ENCODE measurements around the gene EMX2.

EMX2 gene

DNA sequence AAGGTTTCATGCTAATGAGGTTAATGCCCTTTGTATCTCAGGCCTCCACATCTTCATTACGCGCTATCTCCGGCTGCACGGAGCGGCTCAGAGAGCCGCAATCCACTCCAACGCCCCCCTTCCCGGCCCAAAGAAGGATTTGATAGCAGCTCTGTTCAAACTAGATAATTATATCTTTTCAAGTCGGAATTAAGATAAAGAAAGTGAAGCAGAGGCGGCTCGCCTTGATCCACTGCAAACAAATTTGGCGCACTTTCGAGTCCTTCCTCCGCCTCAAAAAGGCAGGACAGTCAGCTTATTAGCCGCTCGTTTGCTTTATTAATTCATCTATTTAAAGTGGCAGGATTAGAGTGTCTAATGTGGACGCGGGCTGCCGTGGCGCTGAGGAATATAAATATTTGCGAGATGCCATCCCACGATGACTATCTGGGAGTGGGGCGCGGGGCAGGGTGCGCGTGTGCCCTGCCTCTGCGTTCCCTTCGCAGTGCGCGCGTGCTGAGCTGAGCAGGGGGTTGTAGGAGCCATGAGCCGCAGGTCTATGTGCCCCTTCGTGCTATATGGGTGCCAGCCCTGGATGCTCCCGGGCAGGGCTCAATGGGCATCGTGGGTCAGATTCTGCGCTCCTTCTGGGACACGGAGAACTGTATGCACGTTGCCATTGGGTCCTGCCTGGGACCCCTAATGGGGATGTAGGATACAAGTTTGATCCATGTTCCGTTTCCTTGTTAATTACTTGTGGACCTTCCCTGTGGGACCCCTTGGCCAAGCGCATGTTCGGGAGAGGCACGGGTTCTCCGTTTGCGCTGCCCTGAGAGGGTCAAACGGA lies 9.0 kb downstream of the EMX2 start:
- ChIA-PET POLR2A (no interaction called here), CTCF (interaction anchor here (0.6 kb wide), 1 partner anchor 14 kb away, joined by 4 read pairs; no protein-coding TSS in a partner anchor)
- DNase-seq (ENCODE audit: extremely low spot score), result no peak
- TF ChIP-seq SUZ12 (IDR thresholded peaks at IDR 0.05) (no peak), FOXM1 (IDR thresholded peaks at IDR 0.05; ENCODE audit: borderline replicate concordance) (no peak), FOXK2 (IDR thresholded peaks at IDR 0.05) (no peak), ARNT (IDR thresholded peaks at IDR 0.05) (no peak), CTBP1 (IDR thresholded peaks at IDR 0.05; ENCODE audit: borderline replicate concordance) (no peak), ELF4 (IDR thresholded peaks at IDR 0.05) (no peak), NFRKB (IDR thresholded peaks at IDR 0.05) (no peak), FOXA1 (IDR thresholded peaks at IDR 0.05) (no peak), SP1 (IDR thresholded peaks at IDR 0.05) (no peak)
- TF ChIP-seq, protein P1, sequence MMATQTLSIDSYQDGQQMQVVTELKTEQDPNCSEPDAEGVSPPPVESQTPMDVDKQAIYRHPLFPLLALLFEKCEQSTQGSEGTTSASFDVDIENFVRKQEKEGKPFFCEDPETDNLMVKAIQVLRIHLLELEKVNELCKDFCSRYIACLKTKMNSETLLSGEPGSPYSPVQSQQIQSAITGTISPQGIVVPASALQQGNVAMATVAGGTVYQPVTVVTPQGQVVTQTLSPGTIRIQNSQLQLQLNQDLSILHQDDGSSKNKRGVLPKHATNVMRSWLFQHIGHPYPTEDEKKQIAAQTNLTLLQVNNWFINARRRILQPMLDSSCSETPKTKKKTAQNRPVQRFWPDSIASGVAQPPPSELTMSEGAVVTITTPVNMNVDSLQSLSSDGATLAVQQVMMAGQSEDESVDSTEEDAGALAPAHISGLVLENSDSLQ (IDR thresholded peaks at IDR 0.05), result no peak

DNA sequence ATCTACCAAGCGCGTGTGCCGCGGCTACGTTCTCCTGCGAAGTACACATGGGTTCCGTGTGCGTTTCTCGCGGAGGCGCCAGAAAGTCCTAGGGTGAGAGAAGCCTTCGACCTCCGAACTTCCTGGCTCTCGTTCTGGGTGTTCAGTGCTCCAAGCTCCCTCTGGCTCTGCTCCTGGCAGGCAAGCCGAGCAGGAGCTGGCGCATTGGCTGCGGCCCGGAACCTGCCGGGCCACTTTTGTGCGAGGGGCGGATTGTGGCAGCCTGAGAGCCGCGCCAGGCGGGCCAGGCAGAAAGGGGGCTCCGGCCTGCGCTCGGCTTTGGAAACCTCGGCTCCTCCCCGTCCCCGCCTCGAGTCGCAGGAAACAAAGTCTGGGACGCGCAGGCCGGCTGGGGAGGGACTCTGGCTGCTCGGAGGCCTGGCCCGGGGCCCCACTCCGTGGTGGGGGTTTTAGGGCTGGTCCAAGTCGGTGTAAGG lies 9.6 kb downstream of the EMX2 start:
- DNase-seq (ENCODE audit: extremely low spot score), result no peak
- TF ChIP-seq NFRKB (IDR thresholded peaks at IDR 0.05), result no peak
- no peak for TF ChIP-seq FOXA1 (IDR thresholded peaks at IDR 0.05)
- no peak for TF ChIP-seq FOXM1 (IDR thresholded peaks at IDR 0.05; ENCODE audit: borderline replicate concordance)
- TF ChIP-seq TARDBP (IDR thresholded peaks at IDR 0.05), result no peak
- TF ChIP-seq HDGF (IDR thresholded peaks at IDR 0.05; ENCODE audit: borderline replicate concordance), result no peak
- TF ChIP-seq L3MBTL2 (conservative IDR thresholded peaks at IDR 0.05), result no peak
- TF ChIP-seq, protein P1 (IDR thresholded peaks at IDR 0.05), result no peak
- no peak for TF ChIP-seq SUZ12 (IDR thresholded peaks at IDR 0.05)
- TF ChIP-seq BHLHE40 (IDR thresholded peaks at IDR 0.05; ENCODE audit: borderline replicate concordance), result no peak
- TF ChIP-seq ARNT (IDR thresholded peaks at IDR 0.05), result no peak
- TF ChIP-seq ELF4 (IDR thresholded peaks at IDR 0.05), result no peak
- TF ChIP-seq SP1 (IDR thresholded peaks at IDR 0.05), result no peak
- TF ChIP-seq LEF1 (IDR thresholded peaks at IDR 0.05; ENCODE audit: borderline replicate concordance), result no peak
- TF ChIP-seq CTBP1 (IDR thresholded peaks at IDR 0.05; ENCODE audit: borderline replicate concordance), result no peak
- TF ChIP-seq ZNF384 (IDR thresholded peaks at IDR 0.05), result no peak
- no peak for TF ChIP-seq FOXK2 (IDR thresholded peaks at IDR 0.05)
- ChIA-PET CTCF (no interaction called here), POLR2A (no interaction called here)

DNA sequence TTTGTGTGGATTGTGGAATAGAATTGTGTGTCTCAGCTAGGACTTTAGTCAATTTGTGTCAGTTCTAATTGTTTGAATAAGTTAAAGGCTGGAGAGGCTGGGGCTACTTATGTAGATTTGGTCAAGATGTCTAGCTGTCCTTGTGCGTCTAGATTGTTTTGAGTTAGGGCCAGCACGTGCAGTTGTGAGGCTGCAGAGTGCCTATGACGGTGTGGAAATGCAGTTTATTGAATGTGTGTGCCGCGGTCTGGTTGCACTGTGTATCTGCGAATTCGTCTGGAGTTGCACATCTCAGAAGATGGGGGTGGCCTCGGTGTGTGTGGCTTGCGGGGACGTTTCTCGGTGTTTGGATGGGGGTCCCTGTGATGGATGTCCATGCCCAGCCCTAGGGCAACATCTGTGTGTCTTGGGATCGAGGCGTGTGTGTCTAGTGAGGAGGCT lies 10.2 kb downstream of the EMX2 start:
- ChIA-PET CTCF (no interaction called here), POLR2A (no interaction called here)
- no peak for TF ChIP-seq CTBP1 (IDR thresholded peaks at IDR 0.05; ENCODE audit: borderline replicate concordance)
- TF ChIP-seq TARDBP (IDR thresholded peaks at IDR 0.05), result no peak
- no peak for TF ChIP-seq NFRKB (IDR thresholded peaks at IDR 0.05)
- no peak for DNase-seq (ENCODE audit: extremely low spot score)

DNA sequence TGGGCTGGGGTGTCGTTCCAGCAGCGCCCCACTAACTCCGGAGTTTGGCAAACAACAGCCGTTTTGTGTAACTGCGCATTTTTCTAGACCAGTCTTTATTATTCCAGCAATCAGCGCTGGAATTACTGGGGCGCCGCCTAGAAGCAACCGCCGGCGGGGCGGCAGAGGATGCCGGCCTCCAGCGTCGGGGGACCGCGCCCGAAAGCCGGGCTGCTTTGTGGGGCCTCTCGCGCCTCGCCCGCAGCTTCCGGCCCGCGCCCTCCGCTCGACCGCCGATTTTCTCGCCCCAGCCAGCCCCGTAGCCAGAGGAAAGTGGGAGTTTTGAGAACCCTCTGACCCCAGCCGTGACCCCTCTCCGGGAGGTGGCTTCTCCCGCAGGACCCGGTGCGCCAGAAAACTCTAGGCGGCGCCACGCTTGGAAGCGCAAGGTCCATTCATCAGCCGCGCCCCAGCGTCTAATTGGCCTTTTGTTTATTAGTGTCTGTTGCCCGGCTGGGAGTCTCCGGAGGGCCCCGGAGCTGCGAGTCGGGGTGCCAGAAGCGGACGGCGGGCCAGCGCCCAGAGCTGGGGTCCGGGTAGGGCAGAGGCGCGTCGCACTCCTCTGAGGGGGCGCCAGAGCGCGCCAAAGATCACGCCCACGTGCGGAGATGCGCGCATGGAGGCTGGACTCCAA lies 10.7 kb downstream of the EMX2 start:
- CTCF ChIA-PET, result no interaction called here
- POLR2A ChIA-PET, result no interaction called here
- DNase-seq (ENCODE audit: extremely low spot score), result no peak
- no peak for TF ChIP-seq LEF1 (IDR thresholded peaks at IDR 0.05; ENCODE audit: borderline replicate concordance)
- no peak for TF ChIP-seq FOXK2 (IDR thresholded peaks at IDR 0.05)
- no peak for TF ChIP-seq FOXM1 (IDR thresholded peaks at IDR 0.05; ENCODE audit: borderline replicate concordance)
- TF ChIP-seq SP1 (IDR thresholded peaks at IDR 0.05), result no peak
- TF ChIP-seq ZNF384 (IDR thresholded peaks at IDR 0.05), result no peak
- no peak for TF ChIP-seq BHLHE40 (IDR thresholded peaks at IDR 0.05; ENCODE audit: borderline replicate concordance)
- no peak for TF ChIP-seq SUZ12 (IDR thresholded peaks at IDR 0.05)
- TF ChIP-seq CTBP1 (IDR thresholded peaks at IDR 0.05; ENCODE audit: borderline replicate concordance), result no peak
- no peak for TF ChIP-seq ARNT (IDR thresholded peaks at IDR 0.05)
- TF ChIP-seq ELF4 (IDR thresholded peaks at IDR 0.05), result no peak
- TF ChIP-seq NFRKB (IDR thresholded peaks at IDR 0.05), result no peak
- TF ChIP-seq TARDBP (IDR thresholded peaks at IDR 0.05), result no peak
- TF ChIP-seq HDGF (IDR thresholded peaks at IDR 0.05; ENCODE audit: borderline replicate concordance), result no peak
- TF ChIP-seq FOXA1 (IDR thresholded peaks at IDR 0.05), result no peak
- TF ChIP-seq, protein P1 (IDR thresholded peaks at IDR 0.05), result no peak
- TF ChIP-seq L3MBTL2 (conservative IDR thresholded peaks at IDR 0.05), result no peak

DNA sequence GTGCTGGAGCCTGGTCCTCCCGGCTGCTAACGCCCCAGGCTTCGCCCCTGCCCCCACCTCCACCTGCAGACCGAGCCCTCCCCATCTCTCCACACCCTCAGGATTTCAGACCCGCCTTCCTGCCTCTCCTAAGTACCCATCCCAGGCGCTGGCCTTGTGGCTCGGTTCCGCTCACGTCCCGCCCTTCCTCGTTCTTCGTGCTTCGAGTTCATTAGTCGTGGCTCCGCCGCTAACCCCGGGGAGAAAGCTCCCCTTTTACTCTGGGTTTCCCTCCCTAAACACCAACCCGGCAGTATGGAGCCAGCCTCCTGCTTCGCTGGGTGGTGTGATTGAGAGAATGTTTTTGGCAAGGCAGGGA lies 11.2 kb downstream of the EMX2 start:
- no peak for TF ChIP-seq LEF1 (IDR thresholded peaks at IDR 0.05; ENCODE audit: borderline replicate concordance)
- TF ChIP-seq CTBP1 (IDR thresholded peaks at IDR 0.05; ENCODE audit: borderline replicate concordance), result no peak
- no peak for TF ChIP-seq ELF4 (IDR thresholded peaks at IDR 0.05)
- TF ChIP-seq FOXA1 (IDR thresholded peaks at IDR 0.05), result no peak
- no peak for TF ChIP-seq L3MBTL2 (conservative IDR thresholded peaks at IDR 0.05)
- TF ChIP-seq SUZ12 (IDR thresholded peaks at IDR 0.05), result no peak
- TF ChIP-seq ARNT (IDR thresholded peaks at IDR 0.05), result no peak
- no peak for TF ChIP-seq FOXM1 (IDR thresholded peaks at IDR 0.05; ENCODE audit: borderline replicate concordance)
- no peak for TF ChIP-seq HDGF (IDR thresholded peaks at IDR 0.05; ENCODE audit: borderline replicate concordance)
- TF ChIP-seq, protein P1 (IDR thresholded peaks at IDR 0.05), result no peak
- no peak for TF ChIP-seq SP1 (IDR thresholded peaks at IDR 0.05)
- TF ChIP-seq TARDBP (IDR thresholded peaks at IDR 0.05), result no peak
- TF ChIP-seq ZNF384 (IDR thresholded peaks at IDR 0.05), result no peak
- no peak for DNase-seq (ENCODE audit: extremely low spot score)
- CTCF ChIA-PET, result no interaction called here
- POLR2A ChIA-PET, result no interaction called here

All from HEK293T (cell line).